ENCODE measurements around the gene TRIM26.

The TRIM26 gene

DNA sequence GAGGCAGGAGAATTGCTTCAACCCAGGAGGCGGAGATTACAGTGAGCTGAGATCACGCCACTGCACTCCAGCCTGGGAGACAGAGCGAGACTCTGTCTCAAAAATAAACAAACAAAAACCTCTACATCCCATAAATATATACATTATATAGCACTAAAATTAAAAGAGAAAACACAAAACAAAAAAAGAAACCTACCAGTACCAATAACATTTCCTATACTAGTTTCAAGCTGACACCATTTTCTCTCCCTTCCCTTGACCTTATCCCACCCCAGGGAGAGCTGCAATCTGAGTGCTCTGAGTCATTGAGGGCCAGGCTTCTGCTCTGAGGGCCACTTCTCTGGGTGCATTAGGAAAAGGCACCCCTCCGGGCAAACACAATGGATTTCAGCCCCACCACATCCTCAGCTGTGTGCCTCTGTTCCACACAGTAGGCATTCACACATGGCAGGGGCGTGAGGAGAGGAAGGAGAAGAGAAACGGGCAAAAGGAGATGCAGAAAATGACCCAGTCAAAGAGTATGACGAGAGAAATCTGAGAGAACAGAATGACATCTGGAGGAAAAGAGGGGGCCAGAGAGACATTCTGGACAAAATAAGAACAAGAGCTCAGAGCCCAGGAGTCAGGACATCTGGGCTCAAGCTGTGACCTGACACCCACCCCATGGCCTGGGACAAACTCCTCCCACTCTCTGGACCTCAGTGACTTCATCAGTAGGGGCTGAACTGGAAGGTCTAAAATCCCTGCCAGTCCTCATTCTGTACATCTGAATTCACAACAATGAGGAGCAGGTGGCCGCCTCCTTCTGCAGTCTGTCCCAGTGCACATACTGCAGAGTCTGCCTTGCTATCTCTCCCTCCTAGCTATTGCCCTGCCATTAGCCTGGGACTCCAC is 18.2 kb downstream of the TRIM26 start:
- no peaks in the 10 kb centered on the region for H3K9me3 ChIP-seq (ENCODE audit: insufficient read depth, low read length)
- no peaks in the 10 kb centered on the region for H3K27me3 ChIP-seq (ENCODE audit: low read length)
- H3K79me2 ChIP-seq (ENCODE audit: insufficient read depth, low read length) = peaks cover 9% of the 10 kb centered on the region
- no peak overlapping the region for H2AFZ ChIP-seq (ENCODE audit: low read depth, low read length, severe bottlenecking)
- H3F3A ChIP-seq (ENCODE audit: insufficient read depth) = no peaks in the 10 kb centered on the region
- no peak for TF ChIP-seq EZH2phosphoT487 (conservative IDR thresholded peaks at IDR 0.05; ENCODE audit: low read length)
- TF ChIP-seq, protein P1, sequence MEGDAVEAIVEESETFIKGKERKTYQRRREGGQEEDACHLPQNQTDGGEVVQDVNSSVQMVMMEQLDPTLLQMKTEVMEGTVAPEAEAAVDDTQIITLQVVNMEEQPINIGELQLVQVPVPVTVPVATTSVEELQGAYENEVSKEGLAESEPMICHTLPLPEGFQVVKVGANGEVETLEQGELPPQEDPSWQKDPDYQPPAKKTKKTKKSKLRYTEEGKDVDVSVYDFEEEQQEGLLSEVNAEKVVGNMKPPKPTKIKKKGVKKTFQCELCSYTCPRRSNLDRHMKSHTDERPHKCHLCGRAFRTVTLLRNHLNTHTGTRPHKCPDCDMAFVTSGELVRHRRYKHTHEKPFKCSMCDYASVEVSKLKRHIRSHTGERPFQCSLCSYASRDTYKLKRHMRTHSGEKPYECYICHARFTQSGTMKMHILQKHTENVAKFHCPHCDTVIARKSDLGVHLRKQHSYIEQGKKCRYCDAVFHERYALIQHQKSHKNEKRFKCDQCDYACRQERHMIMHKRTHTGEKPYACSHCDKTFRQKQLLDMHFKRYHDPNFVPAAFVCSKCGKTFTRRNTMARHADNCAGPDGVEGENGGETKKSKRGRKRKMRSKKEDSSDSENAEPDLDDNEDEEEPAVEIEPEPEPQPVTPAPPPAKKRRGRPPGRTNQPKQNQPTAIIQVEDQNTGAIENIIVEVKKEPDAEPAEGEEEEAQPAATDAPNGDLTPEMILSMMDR (IDR thresholded peaks at IDR 0.05; ENCODE audit: insufficient read depth, low read length, poor library complexity, severe bottlenecking) = no peak
- no peak overlapping the region for H3K4me2 ChIP-seq (ENCODE audit: low read depth, low read length, poor library complexity, severe bottlenecking)
- H3K36me3 ChIP-seq (ENCODE audit: low read length) = peaks cover 21% of the 10 kb centered on the region; the same call in 1 of the 2 replicates
- no peak overlapping the region for H3K4me3 ChIP-seq (ENCODE audit: insufficient read depth, low read length, poor library complexity, severe bottlenecking)
- no peak overlapping the region for H3K9ac ChIP-seq (ENCODE audit: low read length)
- no peaks in the 10 kb centered on the region for H3K9me2 ChIP-seq (replicated peaks; ENCODE audit: insufficient read depth, low read length)
- no peak overlapping the region for H3K27ac ChIP-seq (ENCODE audit: low read depth, low read length)
- H4K20me1 ChIP-seq (ENCODE audit: low read depth, low read length) = peaks cover 9% of the 10 kb centered on the region; the same call in 1 of the 2 replicates

DNA sequence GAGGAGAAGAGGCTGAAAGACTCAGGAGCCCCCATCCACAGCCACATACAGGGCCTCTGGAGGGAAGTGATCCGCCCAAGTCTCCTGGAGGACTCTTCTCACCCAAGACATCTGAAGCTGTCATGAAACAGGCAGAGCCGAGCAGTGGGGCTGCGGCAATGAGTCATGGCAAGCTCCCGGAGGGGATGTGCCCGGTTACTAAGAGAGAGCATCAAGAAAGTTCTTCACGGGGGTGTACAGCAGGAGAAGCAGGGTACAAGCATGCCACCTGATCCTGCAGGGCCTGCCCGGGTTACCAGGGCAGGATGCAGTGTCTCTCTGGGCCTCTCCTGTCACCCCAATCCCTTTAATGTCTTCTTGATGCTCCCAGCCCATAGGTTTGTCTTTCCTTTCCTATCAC is 21.1 kb downstream of the TRIM26 start:
- Histone ChIP-seq H2AFZ (ENCODE audit: low read depth, low read length, severe bottlenecking) (no peak overlapping the region), H3F3A (ENCODE audit: insufficient read depth) (0 out of 2 replicates have a peak, but pooled peaks cover 3% of the 10 kb centered on the region), H3K79me2 (ENCODE audit: insufficient read depth, low read length) (no peaks in the 10 kb centered on the region), H3K9me2 (replicated peaks; ENCODE audit: insufficient read depth, low read length) (no peaks in the 10 kb centered on the region), H3K9ac (ENCODE audit: low read length) (no peak overlapping the region), H3K27ac (ENCODE audit: low read depth, low read length) (no peak overlapping the region), H3K27me3 (ENCODE audit: low read length) (no peaks in the 10 kb centered on the region), H3K4me3 (ENCODE audit: insufficient read depth, low read length, poor library complexity, severe bottlenecking) (no peak overlapping the region), H3K36me3 (ENCODE audit: low read length) (peaks cover 29% of the 10 kb centered on the region; the same call in 1 of the 2 replicates), H3K9me3 (ENCODE audit: insufficient read depth, low read length) (no peaks in the 10 kb centered on the region), H4K20me1 (ENCODE audit: low read depth, low read length) (peaks cover 8% of the 10 kb centered on the region; the same call in 1 of the 2 replicates), H3K4me2 (ENCODE audit: low read depth, low read length, poor library complexity, severe bottlenecking) (no peak overlapping the region)
- TF ChIP-seq EZH2phosphoT487 (conservative IDR thresholded peaks at IDR 0.05; ENCODE audit: low read length) = no peak
- TF ChIP-seq, protein P1 (IDR thresholded peaks at IDR 0.05; ENCODE audit: insufficient read depth, low read length, poor library complexity, severe bottlenecking) = no peak

DNA sequence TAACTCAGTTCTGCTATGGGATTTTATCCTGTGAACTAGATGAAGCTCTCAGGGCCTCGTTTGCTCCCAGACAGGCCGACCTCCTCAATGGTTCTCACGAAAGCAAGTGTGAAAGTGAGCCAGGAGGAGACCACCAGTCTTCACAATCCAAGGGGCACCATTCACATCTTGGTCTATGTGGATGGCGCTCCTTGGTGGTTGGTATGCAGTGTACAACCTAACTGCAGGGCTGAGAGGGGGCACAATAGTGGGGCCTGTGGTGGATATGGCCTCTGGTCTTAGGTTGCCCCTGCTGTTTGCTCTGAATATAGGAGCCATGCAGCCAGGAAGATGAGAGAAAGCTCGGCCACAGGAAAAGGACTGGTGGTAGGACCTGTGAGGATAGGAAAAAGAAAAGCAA is 24.7 kb downstream of the TRIM26 start:
- Histone ChIP-seq H3K9me3 (ENCODE audit: insufficient read depth, low read length) (no peaks in the 10 kb centered on the region), H3K9ac (ENCODE audit: low read length) (no peak overlapping the region), H4K20me1 (ENCODE audit: low read depth, low read length) (0 out of 2 replicates have a peak, but pooled peaks cover 4% of the 10 kb centered on the region), H3F3A (ENCODE audit: insufficient read depth) (0 out of 2 replicates have a peak, but pooled peaks cover 4% of the 10 kb centered on the region), H3K9me2 (replicated peaks; ENCODE audit: insufficient read depth, low read length) (no peaks in the 10 kb centered on the region), H3K27ac (ENCODE audit: low read depth, low read length) (no peak overlapping the region), H2AFZ (ENCODE audit: low read depth, low read length, severe bottlenecking) (no peak overlapping the region), H3K4me3 (ENCODE audit: insufficient read depth, low read length, poor library complexity, severe bottlenecking) (no peak overlapping the region), H3K4me2 (ENCODE audit: low read depth, low read length, poor library complexity, severe bottlenecking) (no peak overlapping the region), H3K36me3 (ENCODE audit: low read length) (peaks cover 26% of the 10 kb centered on the region; the same call in 1 of the 2 replicates), H3K27me3 (ENCODE audit: low read length) (no peaks in the 10 kb centered on the region), H3K79me2 (ENCODE audit: insufficient read depth, low read length) (no peaks in the 10 kb centered on the region)
- TF ChIP-seq, protein P1 (IDR thresholded peaks at IDR 0.05; ENCODE audit: insufficient read depth, low read length, poor library complexity, severe bottlenecking) = no peak
- no peak for TF ChIP-seq EZH2phosphoT487 (conservative IDR thresholded peaks at IDR 0.05; ENCODE audit: low read length)

All from SU-DHL-6 (cell line).